ENCODE measurements around the gene PSG5.
"Not testable (repeated sequence)": the region's sequence is repeated elsewhere in the genome, so short reads cannot be mapped to it uniquely, and the experiment has no call there.

Gene PSG5

GRCh38 chr19:43165906-43166305 is 20.4 kb downstream of the PSG5 start:
- H3K4me3 ChIP-seq (ENCODE audit: low read length); DNase-seq (ENCODE audit: low read depth): not testable (repeated sequence)

GRCh38 chr19:43163135-43163534 is 23.2 kb downstream of the PSG5 start:
- not testable (repeated sequence) for H3K4me3 ChIP-seq (ENCODE audit: low read length)

GRCh38 chr19:43162261-43162660 is 24.1 kb downstream of the PSG5 start:
- DNase-seq (ENCODE audit: low read depth); H3K4me3 ChIP-seq (ENCODE audit: low read length): not testable (repeated sequence)

More at GRCh38 chr19:43163135-43163534, 23.2 kb downstream of the PSG5 start:
- not testable (repeated sequence) for DNase-seq (ENCODE audit: low read depth)

- no peak overlapping the region for H3K4me3 ChIP-seq (ENCODE audit: low read length)
- peak; percentile 38 for DNase-seq (ENCODE audit: low read depth)
- TF ChIP-seq CTCF (conservative IDR thresholded peaks at IDR 0.05; ENCODE audit: low read depth, low read length) = no peak
Measured at GRCh38 chr19:43152214-43152613, 34.1 kb downstream of the PSG5 start.

- not testable (repeated sequence) for H3K4me3 ChIP-seq (ENCODE audit: low read length)
- peak; percentile 57 for DNase-seq (ENCODE audit: low read depth)
Measured at GRCh38 chr19:43149788-43150187, 36.5 kb downstream of the PSG5 start.

GRCh38 chr19:43148233-43148632 is 38.1 kb downstream of the PSG5 start:
- DNase-seq (ENCODE audit: low read depth) = peak; percentile 89
- H3K4me3 ChIP-seq (ENCODE audit: low read length) = no peak overlapping the region
- TF ChIP-seq CTCF (conservative IDR thresholded peaks at IDR 0.05; ENCODE audit: low read depth, low read length) = no peak

- H3K4me3 ChIP-seq (ENCODE audit: low read length); DNase-seq (ENCODE audit: low read depth): not testable (repeated sequence)
Measured at GRCh38 chr19:43141763-43142162, 44.6 kb downstream of the PSG5 start.

GRCh38 chr19:43132696-43133095 is 53.6 kb downstream of the PSG5 start:
- TF ChIP-seq CTCF (conservative IDR thresholded peaks at IDR 0.05; ENCODE audit: low read depth, low read length) = no peak
- no peak overlapping the region for H3K4me3 ChIP-seq (ENCODE audit: low read length)
- DNase-seq (ENCODE audit: low read depth) = no peak

GRCh38 chr19:43131281-43131842 is 55.0 kb downstream of the PSG5 start:
- DNase-seq (ENCODE audit: low read depth); H3K4me3 ChIP-seq (ENCODE audit: low read length): not testable (repeated sequence)

GRCh38 chr19:43129197-43129596 is 57.1 kb downstream of the PSG5 start:
- not testable (repeated sequence) for DNase-seq (ENCODE audit: low read depth); H3K4me3 ChIP-seq (ENCODE audit: low read length)

- DNase-seq (ENCODE audit: low read depth); H3K4me3 ChIP-seq (ENCODE audit: low read length): not testable (repeated sequence)
Measured at GRCh38 chr19:43127336-43127735, 59.0 kb downstream of the PSG5 start.

GRCh38 chr19:43126720-43127119 is 59.6 kb downstream of the PSG5 start:
- H3K4me3 ChIP-seq (ENCODE audit: low read length) = no peak overlapping the region
- no peak for DNase-seq (ENCODE audit: low read depth)
- no peak for TF ChIP-seq CTCF (conservative IDR thresholded peaks at IDR 0.05; ENCODE audit: low read depth, low read length)
